PC-9 (cell line): ENCODE data around the gene SNX33. TPM values are rescaled to one million over a fixed set of nuclear protein-coding genes. Genes with fewer than 3 reads are reported as not detected.

Experiments
- BruUV-seq: library from RNA; stranded (reverse); fragments of 400-500 nt; replicated peaks from 2 replicates; lab custom pipeline; 2021; lab: Mats Ljungman, UMichigan
- CTCF ChIA-PET: fragments of 300-600 bp; sonication (Branson Sonifier 250); formaldehyde crosslinking; loops from one replicate; lab custom pipeline; 2022; ENCODE audit warnings: antibody characterized with exemption; lab: Charles Lee
- POLR2A ChIA-PET: fragments of 300-600 bp; sonication (Branson Sonifier 250); formaldehyde crosslinking; loops from one replicate; lab custom pipeline; 2022; ENCODE audit warnings: antibody characterized with exemption; ENCODE audit not compliant: unreplicated experiment; lab: Charles Lee
- DNase-seq, 2 experiments: peaks; one replicate each; pipeline versions ENCODE4 v3.0.0 to v3.0.0-alpha.2; 2015 to 2022; ENCODE audit warnings: mixed read lengths in 1 of 2
- H2AFZ ChIP-seq: fragments of 200-600 bp; sonication (generic); 2 replicates; pipeline ENCODE4 v1.8.1; 2017; ENCODE audit warnings: antibody characterized with exemption
- H3F3A ChIP-seq: fragments of 200-600 bp; sonication (generic); 2 replicates; pipeline ENCODE4 v1.8.1; 2017; ENCODE audit warnings: antibody characterized with exemption, mild to moderate bottlenecking, low read depth; ENCODE audit not compliant: insufficient read depth
- H3K27ac ChIP-seq: fragments of 200-600 bp; sonication (generic); 2 replicates; pipeline ENCODE4 v1.6.1; 2016; ENCODE audit warnings: mixed run types
- H3K27me3 ChIP-seq: fragments of 200-600 bp; sonication (generic); 2 replicates; pipeline ENCODE4 v1.6.1; 2016; ENCODE audit warnings: low read depth, mixed run types; ENCODE audit not compliant: insufficient read depth
- H3K36me3 ChIP-seq: fragments of 200-600 bp; sonication (generic); 2 replicates; pipeline ENCODE4 v1.6.1; 2016; ENCODE audit warnings: low read depth, mixed run types
- H3K4me1 ChIP-seq: fragments of 200-600 bp; sonication (generic); replicated peaks from 2 replicates; pipeline ENCODE4 v1.6.1; 2016; ENCODE audit warnings: mixed run types; ENCODE audit not compliant: insufficient read depth
- H3K4me2 ChIP-seq: fragments of 200-600 bp; sonication (generic); 2 replicates; pipeline ENCODE4 v1.6.1; 2017; ENCODE audit warnings: mixed run types
- H3K4me3 ChIP-seq: fragments of 200-600 bp; sonication (generic); 2 replicates; pipeline ENCODE4 v1.6.1; 2016; ENCODE audit warnings: mixed run types
- H3K79me2 ChIP-seq: fragments of 200-600 bp; sonication (generic); 2 replicates; pipeline ENCODE4 v1.6.1; 2017; ENCODE audit warnings: low read depth, mixed run types
- H3K9me2 ChIP-seq: fragments of 200-600 bp; sonication (generic); 2 replicates; pipeline ENCODE4 v1.8.1; 2017; ENCODE audit warnings: mild to moderate bottlenecking; ENCODE audit not compliant: insufficient read depth
- H3K9me3 ChIP-seq: fragments of 200-600 bp; sonication (generic); 2 replicates; pipeline ENCODE4 v1.8.1; 2016; ENCODE audit warnings: low read depth; ENCODE audit not compliant: insufficient read depth
- H4K20me1 ChIP-seq: fragments of 200-600 bp; sonication (generic); 2 replicates; pipeline ENCODE4 v1.8.1; 2017; ENCODE audit not compliant: insufficient read depth
- CTCF ChIP-seq: fragments of 200-600 bp; sonication (generic); conservative IDR thresholded peaks from 2 replicates; pipeline ENCODE4 v1.6.1; 2017; ENCODE audit warnings: mixed run types, antibody characterized with exemption, mild to moderate bottlenecking, moderate library complexity
- EZH2 ChIP-seq: fragments of 200-600 bp; sonication (generic); IDR thresholded peaks from 2 replicates; pipeline ENCODE4 v1.8.0; 2017; ENCODE audit warnings: antibody characterized with exemption, low read depth
- intact Hi-C: fragments of 100-400 bp; cut with micrococcal nuclease; formaldehyde crosslinking; loops from one replicate; pipeline ENCODE4 v1.10.0; 2022; ENCODE audit not compliant: unreplicated experiment
- total RNA-seq: library from RNA; stranded (reverse); gene quantifications from 2 replicates; pipeline ENCODE4 v1.2.3, GENCODE V29; 2021

Gene SNX33
- total RNA-seq, 1 experiment from 2014 or later, result 27.8 TPM

- TSS peak; percentile 68 for BruUV-seq
These were observed 758 bp upstream of the SNX33 start for GRCh38 chr15:75646944-75647364.

GRCh38 chr15:75648156-75649000 lies 666 bp downstream of the SNX33 start:
- Histone ChIP-seq H3K4me2 (peak overlapping the region; percentile 96), H3F3A (peaks cover 25% of the 10 kb centered on the region), H2AFZ (peak overlapping the region; percentile 85), H3K9me2 (no peaks in the 10 kb centered on the region), H3K27ac (peak overlapping the region; percentile 46), H3K9me3 (no peaks in the 10 kb centered on the region), H4K20me1 (peaks cover 19% of the 10 kb centered on the region), H3K36me3 (no peaks in the 10 kb centered on the region), H3K27me3 (no peaks in the 10 kb centered on the region), H3K4me1 (peaks cover 66% of the 10 kb centered on the region), H3K79me2 (peaks cover 72% of the 10 kb centered on the region), H3K4me3 (peak overlapping the region; percentile 86)
- TF ChIP-seq CTCF (0 out of 2 replicates have a peak, but pooled peaks have one; percentile 11), EZH2 (no peak)
- DNase-seq, result peak; percentile 45 to 46
- intact Hi-C loops, result no loop called here
- BruUV-seq, result TSS peak; percentile 61
- ChIA-PET CTCF (interaction anchor here (0.6 to 1.1 kb wide), 4 partner anchors 23 to 1192 kb away, joined by 4 to 8 read pairs (median 7); partner anchors contain the start of gene SNUPN), POLR2A (interaction anchor here (0.6 to 1.4 kb wide), 5 partner anchors 21 to 612 kb away, joined by 3 to 6 read pairs (median 3); partner anchors contain the start of gene MAN2C1)

More at GRCh38 chr15:75646944-75647364, 758 bp upstream of the SNX33 start:
- Histone ChIP-seq H2AFZ (peak overlapping the region; percentile 85), H3K9me2 (no peaks in the 10 kb centered on the region), H3K4me2 (peak overlapping the region; percentile 96), H3K9me3 (no peaks in the 10 kb centered on the region), H4K20me1 (peaks cover 8% of the 10 kb centered on the region), H3K79me2 (peaks cover 58% of the 10 kb centered on the region), H3K36me3 (no peaks in the 10 kb centered on the region), H3K27me3 (no peaks in the 10 kb centered on the region), H3K4me3 (peak overlapping the region; percentile 86), H3K4me1 (peaks cover 55% of the 10 kb centered on the region), H3K27ac (peak overlapping the region; percentile 46), H3F3A (peaks cover 25% of the 10 kb centered on the region)
- no peak for DNase-seq
- ChIA-PET CTCF (interaction anchor here (0.6 to 1.1 kb wide), 4 partner anchors 21 to 1123 kb away, joined by 4 to 7 read pairs (median 4); partner anchors contain the start of gene SNUPN), POLR2A (interaction anchor here (0.5 to 1.4 kb wide), 8 partner anchors 10 to 699 kb away, joined by 3 to 20 read pairs (median 4); partner anchors contain the start of genes MAN2C1 and SIN3A)
- no peak for TF ChIP-seq CTCF
- TF ChIP-seq EZH2, result no peak
- intact Hi-C loops, result no loop called here

- Histone ChIP-seq H3K79me2 (peaks cover 81% of the 10 kb centered on the region), H3F3A (peaks cover 25% of the 10 kb centered on the region), H3K4me3 (peak overlapping the region; percentile 86; the same call in 1 of the 2 replicates), H3K27me3 (no peaks in the 10 kb centered on the region), H3K4me1 (peaks cover 73% of the 10 kb centered on the region), H2AFZ (no peak overlapping the region), H3K4me2 (peak overlapping the region; percentile 96), H3K27ac (no peak overlapping the region), H3K9me3 (no peaks in the 10 kb centered on the region), H4K20me1 (peaks cover 24% of the 10 kb centered on the region), H3K9me2 (no peaks in the 10 kb centered on the region), H3K36me3 (no peaks in the 10 kb centered on the region)
- intact Hi-C loops, result no loop called here
- BruUV-seq, result no TSS peak
- POLR2A ChIA-PET, result no interaction called here
- TF ChIP-seq CTCF (no peak), EZH2 (no peak)
- CTCF ChIA-PET, result interaction anchor here (0.6 kb wide), 2 partner anchors 18 to 1191 kb away, joined by 3 to 7 read pairs; no protein-coding TSS in a partner anchor
- DNase-seq, result no peak
These were observed 1.5 kb downstream of the SNX33 start for GRCh38 chr15:75649045-75649761.
